SK-N-SH (cell line): ENCODE data around the gene KRABD2.

Experiments used
- CTCF ChIA-PET: fragments of 300-600, 350-600 bp; formaldehyde crosslinking; extraction: SDS; loops from one replicate; lab custom pipeline; 2021; lab: Yijun Ruan, JAX
- POLR2A ChIA-PET: fragments of 350-600 bp; sonication (Branson Sonifier 250); formaldehyde crosslinking; extraction: SDS; loops from one replicate; lab custom pipeline; 2020; ENCODE audit warnings: antibody characterized with exemption, inconsistent platforms; lab: Yijun Ruan, JAX
- DNase-seq: peaks from one replicate; pipeline ENCODE4 v3.0.0; 2012
- H2AFZ ChIP-seq: fragments of 200-600 bp; sonication (generic); 2 replicates; pipeline ENCODE4 v1.8.1; 2016; ENCODE audit warnings: antibody characterized with exemption, mild to moderate bottlenecking, low read depth
- H3F3A ChIP-seq: fragments of 200-600 bp; sonication (generic); replicated peaks from 2 replicates; pipeline ENCODE3; 2016; ENCODE audit warnings: antibody characterized with exemption, mild to moderate bottlenecking; ENCODE audit not compliant: insufficient read depth
- H3K27ac ChIP-seq, 2 experiments: fragments of 200-500 bp in 1 of 2; fragments of 200-600 bp in 1 of 2; sonication (Bioruptor generic) in 1 of 2; sonication (generic), shearing (Covaris generic) in 1 of 2; 2 replicates each; pipeline versions ENCODE4 v1.5.1 to v1.6.1; 2014 to 2016; ENCODE audit warnings: low read depth in 2 of 2, inconsistent platforms in 1 of 2, low read length in 1 of 2, mild to moderate bottlenecking in 1 of 2, mixed read lengths in 1 of 2
- H3K27me3 ChIP-seq: fragments of 200-600 bp; sonication (generic), shearing (Covaris generic); 2 replicates; pipeline ENCODE4 v1.6.1; 2016; ENCODE audit warnings: mixed run types; ENCODE audit not compliant: insufficient read depth
- H3K36me3 ChIP-seq, 2 experiments: fragments of 200-500 bp in 1 of 2; fragments of 200-600 bp in 1 of 2; sonication (Bioruptor generic) in 1 of 2; sonication (generic) in 1 of 2; replicated peaks in 1 of 2; 2 replicates each; pipeline versions ENCODE3 to v1.5.1; 2014 to 2016; ENCODE audit warnings: low read length in 1 of 2, mild to moderate bottlenecking in 1 of 2; ENCODE audit not compliant: insufficient read depth in 2 of 2, control insufficient read depth in 1 of 2
- H3K4me1 ChIP-seq, 2 experiments: fragments of 200-500 bp in 1 of 2; fragments of 200-600 bp in 1 of 2; sonication (Bioruptor generic) in 1 of 2; sonication (generic), shearing (Covaris generic) in 1 of 2; 2 replicates each; pipeline versions ENCODE4 v1.5.1 to v1.6.1; 2014 to 2016; ENCODE audit warnings: low read depth in 1 of 2, low read length in 1 of 2, mixed run types in 1 of 2; ENCODE audit not compliant: insufficient read depth in 2 of 2, control insufficient read depth in 1 of 2
- H3K4me2 ChIP-seq: fragments of 200-600 bp; sonication (generic), shearing (Covaris generic); 2 replicates; pipeline ENCODE4 v1.6.1; 2017; ENCODE audit warnings: mixed run types
- H3K4me3 ChIP-seq, 2 experiments: fragments of 200-500 bp in 1 of 2; fragments of 200-600 bp in 1 of 2; sonication (Bioruptor generic) in 1 of 2; sonication (generic), shearing (Covaris generic) in 1 of 2; 2 replicates each; pipeline versions ENCODE4 v1.5.1 to v1.8.1; 2014 to 2016; ENCODE audit warnings: low read depth in 2 of 2, inconsistent platforms in 1 of 2, low read length in 1 of 2, mild to moderate bottlenecking in 1 of 2, mixed read lengths in 1 of 2, moderate library complexity in 1 of 2
- H3K79me2 ChIP-seq: fragments of 200-600 bp; sonication (generic); 2 replicates; pipeline ENCODE4 v1.8.1; 2017; ENCODE audit warnings: mild to moderate bottlenecking; ENCODE audit not compliant: insufficient read depth
- H3K9ac ChIP-seq: fragments of 200-600 bp; sonication (generic); 2 replicates; pipeline ENCODE4 v1.6.1; 2017; ENCODE audit warnings: mixed run types
- H3K9me2 ChIP-seq: fragments of 200-600 bp; sonication (generic); 2 replicates; pipeline ENCODE4 v1.6.1; 2017; ENCODE audit warnings: mixed run types
- H3K9me3 ChIP-seq: fragments of 200-600 bp; sonication (generic); 2 replicates; pipeline ENCODE4 v1.6.1; 2017; ENCODE audit warnings: mixed run types, mild to moderate bottlenecking, moderate library complexity
- H4K20me1 ChIP-seq: fragments of 200-600 bp; sonication (generic); 2 replicates; pipeline ENCODE4 v1.6.1; 2017; ENCODE audit warnings: mild to moderate bottlenecking, mixed run types; ENCODE audit not compliant: insufficient read depth
- CHD2 ChIP-seq: fragments of 150-350 bp; IDR thresholded peaks from 2 replicates; pipeline ENCODE4 v1.6.1; 2018; ENCODE audit warnings: low read length; ENCODE audit not compliant: partially characterized antibody
- FOXM1 ChIP-seq: IDR thresholded peaks from 2 replicates; pipeline ENCODE4 v1.4.0; 2012; ENCODE audit warnings: low read depth, mild to moderate bottlenecking
- GATA2 ChIP-seq: sonication (generic); formaldehyde crosslinking; IDR thresholded peaks from 2 replicates; pipeline ENCODE4 v1.5.0; 2020; ENCODE audit warnings: mild to moderate bottlenecking, missing genetic modification reagents
- MXI1 ChIP-seq: IDR thresholded peaks from 2 replicates; pipeline ENCODE4 v1.6.1; 2012; ENCODE audit warnings: mild to moderate bottlenecking, low read depth, low read length, improper control_type of control experiment
- NFIC ChIP-seq: IDR thresholded peaks from 2 replicates; pipeline ENCODE4 v1.4.0; 2012; ENCODE audit warnings: borderline replicate concordance
- RAD21 ChIP-seq: IDR thresholded peaks from 2 replicates; pipeline ENCODE4 v1.6.1; 2012; ENCODE audit warnings: mild to moderate bottlenecking, low read length
- RCOR1 ChIP-seq: fragments of 150-350 bp; IDR thresholded peaks from 2 replicates; pipeline ENCODE4 v1.6.1; 2017; ENCODE audit warnings: antibody characterized with exemption, low read length
- RFX5 ChIP-seq: IDR thresholded peaks from 2 replicates; pipeline ENCODE4 v1.6.1; 2012; ENCODE audit warnings: mild to moderate bottlenecking, improper control_type of control experiment, low read length
- RXRA ChIP-seq: IDR thresholded peaks from 2 replicates; pipeline ENCODE4 v1.4.0; 2012; ENCODE audit warnings: low read depth, mild to moderate bottlenecking, borderline replicate concordance
- SIN3A ChIP-seq: IDR thresholded peaks from 2 replicates; pipeline ENCODE4 v1.6.1; 2012; ENCODE audit warnings: low read depth, mild to moderate bottlenecking, low read length, moderate library complexity, borderline replicate concordance
- TCF12 ChIP-seq: IDR thresholded peaks from 2 replicates; pipeline ENCODE4 v1.4.0; 2012
- TEAD4 ChIP-seq: IDR thresholded peaks from 2 replicates; pipeline ENCODE4 v1.4.0; 2012; ENCODE audit warnings: mild to moderate bottlenecking, borderline replicate concordance; ENCODE audit not compliant: insufficient read depth
- YY1 ChIP-seq: IDR thresholded peaks from 2 replicates; pipeline ENCODE4 v1.4.0; 2012; ENCODE audit warnings: low read depth, mild to moderate bottlenecking
- TF ChIP-seq, protein P1 (sequence below): IDR thresholded peaks from 2 replicates; pipeline ENCODE4 v1.4.0; 2012; ENCODE audit warnings: low read depth, borderline replicate concordance
- TF ChIP-seq, protein P2 (sequence below): IDR thresholded peaks from 2 replicates; pipeline ENCODE4 v1.6.1; 2012; ENCODE audit warnings: mild to moderate bottlenecking, low read depth, low read length, moderate library complexity
- TF ChIP-seq, protein P3 (sequence below): fragments of 150-350 bp; IDR thresholded peaks from 2 replicates; pipeline ENCODE4 v1.6.1; 2017; ENCODE audit warnings: antibody characterized with exemption, low read length, low read depth, borderline replicate concordance
- TF ChIP-seq, protein P4 (sequence below): fragments of 150-350 bp; IDR thresholded peaks from 2 replicates; pipeline ENCODE4 v1.6.1; 2016; ENCODE audit warnings: mild to moderate bottlenecking, low read depth, low read length
- TF ChIP-seq, protein P5 (sequence below): IDR thresholded peaks from 2 replicates; pipeline ENCODE4; 2012

Gene KRABD2

DNA sequence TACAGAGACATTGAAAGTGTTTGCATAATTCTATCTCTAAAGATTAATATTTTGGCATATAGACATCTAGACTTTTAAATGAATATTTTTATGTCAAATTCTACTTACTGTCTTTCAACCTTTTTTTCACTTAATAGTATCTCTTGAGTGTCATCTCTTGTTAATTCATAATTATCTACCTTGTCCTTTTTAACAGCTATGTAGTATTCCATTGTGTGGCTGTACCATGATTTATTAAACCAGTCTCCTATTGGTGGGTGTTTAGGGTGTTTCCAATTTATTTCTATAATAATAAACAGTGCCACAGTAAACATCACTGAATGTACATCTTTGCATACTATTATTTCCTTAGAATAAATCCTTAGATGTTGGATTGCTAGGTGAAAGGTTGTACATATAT lies 37.4 kb upstream of the KRABD2 start:
- TF ChIP-seq FOXM1 (no peak), CHD2 (no peak), RFX5 (no peak), RCOR1 (no peak), TCF12 (no peak), YY1 (no peak), RAD21 (no peak), TEAD4 (no peak), SIN3A (no peak), NFIC (no peak), MXI1 (no peak), GATA2 (CRISPR knock-in tag) (no peak), RXRA (no peak)
- TF ChIP-seq, protein P1, sequence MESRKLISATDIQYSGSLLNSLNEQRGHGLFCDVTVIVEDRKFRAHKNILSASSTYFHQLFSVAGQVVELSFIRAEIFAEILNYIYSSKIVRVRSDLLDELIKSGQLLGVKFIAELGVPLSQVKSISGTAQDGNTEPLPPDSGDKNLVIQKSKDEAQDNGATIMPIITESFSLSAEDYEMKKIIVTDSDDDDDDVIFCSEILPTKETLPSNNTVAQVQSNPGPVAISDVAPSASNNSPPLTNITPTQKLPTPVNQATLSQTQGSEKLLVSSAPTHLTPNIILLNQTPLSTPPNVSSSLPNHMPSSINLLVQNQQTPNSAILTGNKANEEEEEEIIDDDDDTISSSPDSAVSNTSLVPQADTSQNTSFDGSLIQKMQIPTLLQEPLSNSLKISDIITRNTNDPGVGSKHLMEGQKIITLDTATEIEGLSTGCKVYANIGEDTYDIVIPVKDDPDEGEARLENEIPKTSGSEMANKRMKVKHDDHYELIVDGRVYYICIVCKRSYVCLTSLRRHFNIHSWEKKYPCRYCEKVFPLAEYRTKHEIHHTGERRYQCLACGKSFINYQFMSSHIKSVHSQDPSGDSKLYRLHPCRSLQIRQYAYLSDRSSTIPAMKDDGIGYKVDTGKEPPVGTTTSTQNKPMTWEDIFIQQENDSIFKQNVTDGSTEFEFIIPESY: no peak
- TF ChIP-seq, protein P2, sequence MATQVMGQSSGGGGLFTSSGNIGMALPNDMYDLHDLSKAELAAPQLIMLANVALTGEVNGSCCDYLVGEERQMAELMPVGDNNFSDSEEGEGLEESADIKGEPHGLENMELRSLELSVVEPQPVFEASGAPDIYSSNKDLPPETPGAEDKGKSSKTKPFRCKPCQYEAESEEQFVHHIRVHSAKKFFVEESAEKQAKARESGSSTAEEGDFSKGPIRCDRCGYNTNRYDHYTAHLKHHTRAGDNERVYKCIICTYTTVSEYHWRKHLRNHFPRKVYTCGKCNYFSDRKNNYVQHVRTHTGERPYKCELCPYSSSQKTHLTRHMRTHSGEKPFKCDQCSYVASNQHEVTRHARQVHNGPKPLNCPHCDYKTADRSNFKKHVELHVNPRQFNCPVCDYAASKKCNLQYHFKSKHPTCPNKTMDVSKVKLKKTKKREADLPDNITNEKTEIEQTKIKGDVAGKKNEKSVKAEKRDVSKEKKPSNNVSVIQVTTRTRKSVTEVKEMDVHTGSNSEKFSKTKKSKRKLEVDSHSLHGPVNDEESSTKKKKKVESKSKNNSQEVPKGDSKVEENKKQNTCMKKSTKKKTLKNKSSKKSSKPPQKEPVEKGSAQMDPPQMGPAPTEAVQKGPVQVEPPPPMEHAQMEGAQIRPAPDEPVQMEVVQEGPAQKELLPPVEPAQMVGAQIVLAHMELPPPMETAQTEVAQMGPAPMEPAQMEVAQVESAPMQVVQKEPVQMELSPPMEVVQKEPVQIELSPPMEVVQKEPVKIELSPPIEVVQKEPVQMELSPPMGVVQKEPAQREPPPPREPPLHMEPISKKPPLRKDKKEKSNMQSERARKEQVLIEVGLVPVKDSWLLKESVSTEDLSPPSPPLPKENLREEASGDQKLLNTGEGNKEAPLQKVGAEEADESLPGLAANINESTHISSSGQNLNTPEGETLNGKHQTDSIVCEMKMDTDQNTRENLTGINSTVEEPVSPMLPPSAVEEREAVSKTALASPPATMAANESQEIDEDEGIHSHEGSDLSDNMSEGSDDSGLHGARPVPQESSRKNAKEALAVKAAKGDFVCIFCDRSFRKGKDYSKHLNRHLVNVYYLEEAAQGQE: no peak
- TF ChIP-seq, protein P3, sequence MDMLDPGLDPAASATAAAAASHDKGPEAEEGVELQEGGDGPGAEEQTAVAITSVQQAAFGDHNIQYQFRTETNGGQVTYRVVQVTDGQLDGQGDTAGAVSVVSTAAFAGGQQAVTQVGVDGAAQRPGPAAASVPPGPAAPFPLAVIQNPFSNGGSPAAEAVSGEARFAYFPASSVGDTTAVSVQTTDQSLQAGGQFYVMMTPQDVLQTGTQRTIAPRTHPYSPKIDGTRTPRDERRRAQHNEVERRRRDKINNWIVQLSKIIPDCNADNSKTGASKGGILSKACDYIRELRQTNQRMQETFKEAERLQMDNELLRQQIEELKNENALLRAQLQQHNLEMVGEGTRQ: no peak
- TF ChIP-seq, protein P4, sequence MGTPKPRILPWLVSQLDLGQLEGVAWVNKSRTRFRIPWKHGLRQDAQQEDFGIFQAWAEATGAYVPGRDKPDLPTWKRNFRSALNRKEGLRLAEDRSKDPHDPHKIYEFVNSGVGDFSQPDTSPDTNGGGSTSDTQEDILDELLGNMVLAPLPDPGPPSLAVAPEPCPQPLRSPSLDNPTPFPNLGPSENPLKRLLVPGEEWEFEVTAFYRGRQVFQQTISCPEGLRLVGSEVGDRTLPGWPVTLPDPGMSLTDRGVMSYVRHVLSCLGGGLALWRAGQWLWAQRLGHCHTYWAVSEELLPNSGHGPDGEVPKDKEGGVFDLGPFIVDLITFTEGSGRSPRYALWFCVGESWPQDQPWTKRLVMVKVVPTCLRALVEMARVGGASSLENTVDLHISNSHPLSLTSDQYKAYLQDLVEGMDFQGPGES: no peak
- TF ChIP-seq, protein P5, sequence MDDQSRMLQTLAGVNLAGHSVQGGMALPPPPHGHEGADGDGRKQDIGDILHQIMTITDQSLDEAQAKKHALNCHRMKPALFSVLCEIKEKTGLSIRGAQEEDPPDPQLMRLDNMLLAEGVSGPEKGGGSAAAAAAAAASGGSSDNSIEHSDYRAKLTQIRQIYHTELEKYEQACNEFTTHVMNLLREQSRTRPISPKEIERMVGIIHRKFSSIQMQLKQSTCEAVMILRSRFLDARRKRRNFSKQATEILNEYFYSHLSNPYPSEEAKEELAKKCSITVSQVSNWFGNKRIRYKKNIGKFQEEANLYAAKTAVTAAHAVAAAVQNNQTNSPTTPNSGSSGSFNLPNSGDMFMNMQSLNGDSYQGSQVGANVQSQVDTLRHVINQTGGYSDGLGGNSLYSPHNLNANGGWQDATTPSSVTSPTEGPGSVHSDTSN: no peak

More for the DNA sequence above, 37.4 kb upstream of the KRABD2 start:
- no peak overlapping the region for H2AFZ ChIP-seq
- no peak overlapping the region for H3K9ac ChIP-seq
- H3K79me2 ChIP-seq: no peaks in the 10 kb centered on the region
- H3K9me3 ChIP-seq: no peaks in the 10 kb centered on the region
- no peak for DNase-seq
- H3K27me3 ChIP-seq: peaks cover 31% of the 10 kb centered on the region; the same call in 1 of the 2 replicates
- no peaks in the 10 kb centered on the region for H3K36me3 ChIP-seq
- no peak overlapping the region for H3K4me2 ChIP-seq
- ChIA-PET POLR2A (no interaction called here), CTCF (interaction anchor here (1.1 kb wide), 1 partner anchor 332 kb away, joined by 4 read pairs; no protein-coding TSS in a partner anchor)
- H3F3A ChIP-seq: no peaks in the 10 kb centered on the region
- H4K20me1 ChIP-seq: no peaks in the 10 kb centered on the region
- no peak overlapping the region for H3K4me3 ChIP-seq
- no peaks in the 10 kb centered on the region for H3K4me1 ChIP-seq
- no peaks in the 10 kb centered on the region for H3K9me2 ChIP-seq
- no peak overlapping the region for H3K27ac ChIP-seq
